Activated naive CD8-positive, alpha-beta T cell (primary cell): ENCODE results near the gene SLC35B2.

Experiments used
- H3K27ac Mint-ChIP-seq: one replicate; pipeline ENCODE4 v1.8.0; 2021; ENCODE audit warnings: mixed read lengths
- H3K27me3 Mint-ChIP-seq: one replicate; pipeline ENCODE4 v1.8.0; 2021; ENCODE audit warnings: mixed read lengths
- H3K36me3 Mint-ChIP-seq: one replicate; pipeline ENCODE4 v1.8.0; 2021; ENCODE audit warnings: mixed read lengths
- H3K4me1 Mint-ChIP-seq: one replicate; pipeline ENCODE4 v1.8.0; 2021; ENCODE audit warnings: low read depth, mixed read lengths
- H3K4me3 Mint-ChIP-seq: one replicate; pipeline ENCODE4 v1.8.0; 2021; ENCODE audit warnings: mild to moderate bottlenecking, mixed read lengths
- H3K9me3 Mint-ChIP-seq: one replicate; pipeline ENCODE4 v1.8.0; 2021; ENCODE audit warnings: low read depth, mixed read lengths

Gene SLC35B2

GRCh38 chr6:44221961-44222335, 35.4 kb downstream of the SLC35B2 start:
- H3K27me3 Mint-ChIP-seq = peaks cover 2% of the 10 kb centered on the region
- H3K4me3 Mint-ChIP-seq = no peak overlapping the region
- no peaks in the 10 kb centered on the region for H3K36me3 Mint-ChIP-seq
- no peak overlapping the region for H3K27ac Mint-ChIP-seq
- no peaks in the 10 kb centered on the region for H3K9me3 Mint-ChIP-seq
- H3K4me1 Mint-ChIP-seq = peaks cover 35% of the 10 kb centered on the region

GRCh38 chr6:44221291-44221960, 35.9 kb downstream of the SLC35B2 start:
- peak overlapping the region; percentile 24 for H3K4me3 Mint-ChIP-seq
- peaks cover 2% of the 10 kb centered on the region for H3K27me3 Mint-ChIP-seq
- no peak overlapping the region for H3K27ac Mint-ChIP-seq
- no peaks in the 10 kb centered on the region for H3K9me3 Mint-ChIP-seq
- H3K4me1 Mint-ChIP-seq = peaks cover 35% of the 10 kb centered on the region
- H3K36me3 Mint-ChIP-seq = no peaks in the 10 kb centered on the region

GRCh38 chr6:44220913-44221290, 36.4 kb downstream of the SLC35B2 start:
- H3K4me3 Mint-ChIP-seq = peak overlapping the region; percentile 24

GRCh38 chr6:44219815-44220784, 37.2 kb downstream of the SLC35B2 start:
- peaks cover 2% of the 10 kb centered on the region for H3K27me3 Mint-ChIP-seq

More at GRCh38 chr6:44220913-44221290, 36.4 kb downstream of the SLC35B2 start:
- Mint-ChIP-seq H3K36me3 (no peaks in the 10 kb centered on the region), H3K27me3 (peaks cover 2% of the 10 kb centered on the region), H3K4me1 (peaks cover 35% of the 10 kb centered on the region), H3K27ac (no peak overlapping the region), H3K9me3 (no peaks in the 10 kb centered on the region)

GRCh38 chr6:44219053-44219814, 38.1 kb downstream of the SLC35B2 start:
- no peak overlapping the region for H3K27ac Mint-ChIP-seq
- H3K4me1 Mint-ChIP-seq = peaks cover 26% of the 10 kb centered on the region
- H3K4me3 Mint-ChIP-seq = peak overlapping the region; percentile 23
- no peaks in the 10 kb centered on the region for H3K36me3 Mint-ChIP-seq
- no peaks in the 10 kb centered on the region for H3K9me3 Mint-ChIP-seq
- peaks cover 2% of the 10 kb centered on the region for H3K27me3 Mint-ChIP-seq

More at GRCh38 chr6:44219815-44220784, 37.2 kb downstream of the SLC35B2 start:
- no peaks in the 10 kb centered on the region for H3K36me3 Mint-ChIP-seq
- peaks cover 33% of the 10 kb centered on the region for H3K4me1 Mint-ChIP-seq
- peak overlapping the region; percentile 27 for H3K4me3 Mint-ChIP-seq
- no peaks in the 10 kb centered on the region for H3K9me3 Mint-ChIP-seq
- H3K27ac Mint-ChIP-seq = no peak overlapping the region

- H3K27me3 Mint-ChIP-seq = peaks cover 2% of the 10 kb centered on the region
- H3K36me3 Mint-ChIP-seq = no peaks in the 10 kb centered on the region
- H3K9me3 Mint-ChIP-seq = no peaks in the 10 kb centered on the region
- no peak overlapping the region for H3K4me3 Mint-ChIP-seq
- H3K4me1 Mint-ChIP-seq = peaks cover 18% of the 10 kb centered on the region
- H3K27ac Mint-ChIP-seq = no peak overlapping the region
These were observed 39.8 kb downstream of the SLC35B2 start for GRCh38 chr6:44217332-44218143.

GRCh38 chr6:44216677-44217331, 40.5 kb downstream of the SLC35B2 start, which contains the start of gene MYMX:
MYMX (plus strand) TSS chr6:44216926; CDS start chr6:44217472, 546 bp downstream.
- Mint-ChIP-seq H3K27me3 (peaks cover 2% of the 10 kb centered on the region), H3K36me3 (no peaks in the 10 kb centered on the region), H3K4me1 (peaks cover 17% of the 10 kb centered on the region), H3K9me3 (no peaks in the 10 kb centered on the region), H3K27ac (no peak within 1 kb of the TSS), H3K4me3 (no peak within 1 kb of the TSS)

- peaks cover 2% of the 10 kb centered on the region for H3K27me3 Mint-ChIP-seq
- H3K9me3 Mint-ChIP-seq = no peaks in the 10 kb centered on the region
- H3K36me3 Mint-ChIP-seq = no peaks in the 10 kb centered on the region
- H3K4me3 Mint-ChIP-seq = no peak overlapping the region
- no peak overlapping the region for H3K27ac Mint-ChIP-seq
- H3K4me1 Mint-ChIP-seq = peaks cover 9% of the 10 kb centered on the region
These were observed 43.0 kb downstream of the SLC35B2 start for GRCh38 chr6:44214307-44214706.

- Mint-ChIP-seq H3K9me3 (no peaks in the 10 kb centered on the region), H3K36me3 (no peaks in the 10 kb centered on the region), H3K4me3 (no peak overlapping the region), H3K27me3 (peaks cover 3% of the 10 kb centered on the region), H3K27ac (no peak overlapping the region), H3K4me1 (no peaks in the 10 kb centered on the region)
These were observed 46.0 kb downstream of the SLC35B2 start for GRCh38 chr6:44211284-44211683.

- H3K27ac Mint-ChIP-seq = no peak overlapping the region
- no peaks in the 10 kb centered on the region for H3K36me3 Mint-ChIP-seq
- H3K4me3 Mint-ChIP-seq = no peak overlapping the region
- H3K4me1 Mint-ChIP-seq = no peaks in the 10 kb centered on the region
- no peaks in the 10 kb centered on the region for H3K9me3 Mint-ChIP-seq
- peaks cover 3% of the 10 kb centered on the region for H3K27me3 Mint-ChIP-seq
These were observed 49.4 kb downstream of the SLC35B2 start for GRCh38 chr6:44207966-44208365.
